HG03354 (cell line): ENCODE results near the gene EVC.

Experiments used
- ATAC-seq: cut with Tn5 transposase; IDR thresholded peaks from one replicate; pipeline ENCODE4 v1.9.1; 2021; ENCODE audit warnings: mild to moderate bottlenecking; ENCODE audit not compliant: unreplicated experiment, poor library complexity, severe bottlenecking

Gene EVC

GRCh38 chr4:5753366-5753765, 42.4 kb downstream of the EVC start:
- no peak for ATAC-seq

GRCh38 chr4:5753766-5754528, 42.9 kb downstream of the EVC start:
- no peak for ATAC-seq

GRCh38 chr4:5754529-5754881, 43.5 kb downstream of the EVC start:
- no peak for ATAC-seq

- no peak for ATAC-seq
Observed at GRCh38 chr4:5755161-5755560, 44.2 kb downstream of the EVC start.

- no peak for ATAC-seq
Observed at GRCh38 chr4:5755679-5756078, 44.7 kb downstream of the EVC start.

- ATAC-seq: no peak
Observed at GRCh38 chr4:5756271-5756670, 45.3 kb downstream of the EVC start.

GRCh38 chr4:5757091-5757490, 46.1 kb downstream of the EVC start:
- no peak for ATAC-seq

GRCh38 chr4:5757536-5757935, 46.5 kb downstream of the EVC start:
- ATAC-seq: no peak

GRCh38 chr4:5757954-5758353, 47.0 kb downstream of the EVC start:
- ATAC-seq: no peak

GRCh38 chr4:5758741-5759140, 47.7 kb downstream of the EVC start:
- ATAC-seq: no peak

GRCh38 chr4:5759236-5760075, 48.5 kb downstream of the EVC start:
- ATAC-seq: no peak

- no peak for ATAC-seq
Observed at GRCh38 chr4:5760246-5760645, 49.2 kb downstream of the EVC start.

- ATAC-seq: no peak
Observed at GRCh38 chr4:5760936-5761480, 50.0 kb downstream of the EVC start.

- ATAC-seq: no peak
Observed at GRCh38 chr4:5770051-5770450, 59.0 kb downstream of the EVC start.

- no peak for ATAC-seq
Observed at GRCh38 chr4:5772528-5773270, 61.7 kb downstream of the EVC start.

GRCh38 chr4:5773271-5773555, 62.2 kb downstream of the EVC start:
- ATAC-seq: no peak

- no peak for ATAC-seq
Observed at GRCh38 chr4:5774416-5775036, 63.5 kb downstream of the EVC start.

GRCh38 chr4:5776510-5776909, 65.5 kb downstream of the EVC start:
- ATAC-seq: no peak

GRCh38 chr4:5780831-5781480, 70.0 kb downstream of the EVC start:
- no peak for ATAC-seq

- no peak for ATAC-seq
Observed at GRCh38 chr4:5781691-5782090, 70.7 kb downstream of the EVC start.
